HepG2 (cell line): ENCODE measurements around the gene RPS27A. TPM values are rescaled to one million over a fixed set of nuclear protein-coding genes. Genes with fewer than 3 reads are reported as not detected.
A peak's percentile ranks its signal among the peaks of the same experiment; 100 is the strongest.

Source experiments
- CENPX ChIP-seq: sonication (generic); formaldehyde crosslinking; IDR thresholded peaks from 2 replicates; pipeline ENCODE4 v1.9.0; 2021; ENCODE audit warnings: mild to moderate bottlenecking, missing genetic modification reagents, moderate library complexity
- EEA1 ChIP-seq: sonication (generic); formaldehyde crosslinking; IDR thresholded peaks from 2 replicates; pipeline ENCODE4 v1.5.1; 2020; ENCODE audit warnings: mild to moderate bottlenecking, missing genetic modification reagents, borderline replicate concordance
- HES4 ChIP-seq: sonication (generic); formaldehyde crosslinking; IDR thresholded peaks from 2 replicates; pipeline ENCODE4 v1.9.0; 2021; ENCODE audit warnings: mild to moderate bottlenecking, missing genetic modification reagents, borderline replicate concordance
- HHEX ChIP-seq: IDR thresholded peaks from 2 replicates; pipeline ENCODE4 v1.6.1; 2016; ENCODE audit warnings: control low read depth
- KIAA2018 ChIP-seq: sonication (generic); formaldehyde crosslinking; IDR thresholded peaks from 2 replicates; pipeline ENCODE4 v1.5.0; 2020; ENCODE audit warnings: mild to moderate bottlenecking, missing genetic modification reagents, borderline replicate concordance
- MEF2D ChIP-seq: sonication (generic); formaldehyde crosslinking; IDR thresholded peaks from 2 replicates; pipeline ENCODE4 v1.5.1; 2020; ENCODE audit warnings: mild to moderate bottlenecking, missing genetic modification reagents
- MIER2 ChIP-seq: IDR thresholded peaks from 2 replicates; pipeline ENCODE4 v1.6.1; 2016; ENCODE audit warnings: missing biosample characterization, missing genetic modification reagents
- NFATC3 ChIP-seq: sonication (generic); formaldehyde crosslinking; IDR thresholded peaks from 2 replicates; pipeline ENCODE4 v1.5.1; 2020; ENCODE audit warnings: mild to moderate bottlenecking, missing genetic modification reagents
- NFIB ChIP-seq: sonication (generic); formaldehyde crosslinking; IDR thresholded peaks from 2 replicates; pipeline ENCODE4 v1.9.0; 2021; ENCODE audit warnings: missing genetic modification reagents, mild to moderate bottlenecking, borderline replicate concordance
- PAWR ChIP-seq: sonication (generic); formaldehyde crosslinking; IDR thresholded peaks from 2 replicates; pipeline ENCODE4 v1.4.0; 2020; ENCODE audit warnings: missing genetic modification reagents, mild to moderate bottlenecking, borderline replicate concordance
- THYN1 ChIP-seq: sonication (generic); formaldehyde crosslinking; IDR thresholded peaks from 2 replicates; pipeline ENCODE4 v1.8.1; 2023; ENCODE audit warnings: low read depth, mild to moderate bottlenecking, moderate library complexity, missing genetic modification reagents, borderline replicate concordance
- ZBTB25 ChIP-seq: IDR thresholded peaks from 2 replicates; pipeline ENCODE4 v1.6.1; 2018; ENCODE audit warnings: missing genetic modification reagents
- ZBTB7B ChIP-seq: sonication (generic); formaldehyde crosslinking; IDR thresholded peaks from 2 replicates; pipeline ENCODE4 v1.4.0; 2020; ENCODE audit warnings: missing genetic modification reagents
- ZNF225 ChIP-seq: sonication (generic); formaldehyde crosslinking; IDR thresholded peaks from 2 replicates; pipeline ENCODE4 v1.4.0; 2020; ENCODE audit warnings: mild to moderate bottlenecking, missing genetic modification reagents
- ZNF30 ChIP-seq: sonication (generic); formaldehyde crosslinking; IDR thresholded peaks from 2 replicates; pipeline ENCODE4 v1.5.0; 2020; ENCODE audit warnings: mild to moderate bottlenecking, missing genetic modification reagents
- ZNF333 ChIP-seq: sonication (generic); formaldehyde crosslinking; IDR thresholded peaks from 2 replicates; pipeline ENCODE4 v1.4.0; 2020; ENCODE audit warnings: mild to moderate bottlenecking, missing genetic modification reagents, borderline replicate concordance
- ZNF343 ChIP-seq: sonication (generic); formaldehyde crosslinking; IDR thresholded peaks from 2 replicates; pipeline ENCODE4 v1.4.0; 2020; ENCODE audit warnings: mild to moderate bottlenecking, missing genetic modification reagents
- polyA plus RNA-seq, 8 experiments: library from polyadenylated mRNA; depleted of rRNA in 3 of 8; stranded (reverse) in 7 of 8; unstranded in 1 of 8; fragments of >200 nt; fragmentation: Illumina TruSeq in 4 of 8; extraction: Trizol in 4 of 8; gene quantifications; 2 replicates each; pipeline versions ENCODE4 v1.2.1 to v1.2.3, GENCODE V29; 2011 to 2016; ENCODE audit warnings: low read depth in 4 of 8, missing spikeins in 1 of 8, mixed read lengths in 1 of 8; ENCODE audit not compliant: insufficient read depth in 1 of 8
- total RNA-seq, 5 experiments: library from RNA; depleted of rRNA; stranded (reverse); fragments of >200 nt; fragmentation: Illumina TruSeq; extraction: Trizol; gene quantifications; 2 replicates each; pipeline ENCODE4 v1.2.3, GENCODE V29; 2016; ENCODE audit warnings: low read depth in 1 of 5
- TF ChIP-seq, protein P1 (sequence below): sonication (generic); formaldehyde crosslinking; IDR thresholded peaks from 2 replicates; pipeline ENCODE4 v1.4.0; 2020; ENCODE audit warnings: mild to moderate bottlenecking, missing genetic modification reagents

RPS27A gene
- total and polyA plus RNA-seq, 2 of the 13 experiments (the other 11 are each of a cell fraction or from before 2014, with no cell fraction given) = 2,779 to 3,269 TPM

- TF ChIP-seq MIER2 (peak; percentile 72), EEA1 (CRISPR knock-in tag) (peak; percentile 19; the same call in 1 of the 2 replicates), HHEX (CRISPR knock-in tag) (peak; percentile 52; the same call in 1 of the 2 replicates), ZNF225 (CRISPR knock-in tag) (peak; percentile 91; the same call in 1 of the 2 replicates), MEF2D (no peak; the same call in none of the 2 replicates), ZNF333 (peak; percentile 36; the same call in 1 of the 2 replicates), NFATC3 (peak; percentile 75; the same call in 1 of the 2 replicates), NFIB (CRISPR knock-in tag) (no peak), ZBTB7B (CRISPR knock-in tag) (peak; percentile 34; the same call in 1 of the 2 replicates), KIAA2018 (peak; percentile 95; the same call in 1 of the 2 replicates), CENPX (CRISPR knock-in tag) (no peak), ZNF30 (CRISPR knock-in tag) (no peak), THYN1 (CRISPR knock-in tag) (0 out of 2 replicates have a peak, but pooled peaks have one; percentile 34), ZBTB25 (CRISPR knock-in tag) (no peak; the same call in 1 of the 2 replicates), ZNF343 (CRISPR knock-in tag) (0 out of 2 replicates have a peak, but pooled peaks have one; percentile 4), PAWR (no peak), HES4 (CRISPR knock-in tag) (no peak)
- TF ChIP-seq, protein P1, sequence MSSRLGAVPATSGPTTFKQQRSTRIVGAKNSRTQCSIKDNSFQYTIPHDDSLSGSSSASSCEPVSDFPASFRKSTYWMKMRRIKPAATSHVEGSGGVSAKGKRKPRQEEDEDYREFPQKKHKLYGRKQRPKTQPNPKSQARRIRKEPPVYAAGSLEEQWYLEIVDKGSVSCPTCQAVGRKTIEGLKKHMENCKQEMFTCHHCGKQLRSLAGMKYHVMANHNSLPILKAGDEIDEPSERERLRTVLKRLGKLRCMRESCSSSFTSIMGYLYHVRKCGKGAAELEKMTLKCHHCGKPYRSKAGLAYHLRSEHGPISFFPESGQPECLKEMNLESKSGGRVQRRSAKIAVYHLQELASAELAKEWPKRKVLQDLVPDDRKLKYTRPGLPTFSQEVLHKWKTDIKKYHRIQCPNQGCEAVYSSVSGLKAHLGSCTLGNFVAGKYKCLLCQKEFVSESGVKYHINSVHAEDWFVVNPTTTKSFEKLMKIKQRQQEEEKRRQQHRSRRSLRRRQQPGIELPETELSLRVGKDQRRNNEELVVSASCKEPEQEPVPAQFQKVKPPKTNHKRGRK (CRISPR knock-in tag) = no peak
Measured at GRCh38 chr2:55232084-55232862, at the start of gene RPS27A, which contains the start of gene CLHC1 (continued).
